Measurements from ENCODE around the gene TRIM9.

TRIM9 gene

GRCh38 chr14:51086044-51086443 is 8.9 kb downstream of the TRIM9 start:
- no peaks in the 10 kb centered on the region for H3K9me3 ChIP-seq (ENCODE audit: insufficient read depth, low read depth, low read length)
- peaks cover 13% of the 10 kb centered on the region for H3K4me1 ChIP-seq (ENCODE audit: insufficient read depth, low read length, poor library complexity, severe bottlenecking)
- no peak for TF ChIP-seq CTCF (conservative IDR thresholded peaks at IDR 0.05; ENCODE audit: low read length)
- no peak for TF ChIP-seq EZH2phosphoT487 (IDR thresholded peaks at IDR 0.05; ENCODE audit: borderline replicate concordance)
- no peak overlapping the region for H3K4me3 ChIP-seq (ENCODE audit: low read length, poor library complexity, severe bottlenecking)
- no peaks in the 10 kb centered on the region; the same call in 1 of the 2 replicates for H3F3A ChIP-seq (ENCODE audit: low read depth)
- H3K27me3 ChIP-seq (ENCODE audit: insufficient read depth, low read length, poor library complexity, severe bottlenecking): no peaks in the 10 kb centered on the region
- no peaks in the 10 kb centered on the region for H3K79me2 ChIP-seq (ENCODE audit: insufficient read depth, low read length)
- H4K20me1 ChIP-seq (ENCODE audit: insufficient read depth, low read length, poor library complexity, severe bottlenecking): no peaks in the 10 kb centered on the region
- H3K4me2 ChIP-seq (ENCODE audit: low read depth, low read length, poor library complexity, severe bottlenecking): no peak overlapping the region
- H2AFZ ChIP-seq (ENCODE audit: low read length): no peak overlapping the region
- H3K9me2 ChIP-seq (replicated peaks; ENCODE audit: low read depth, low read length): no peaks in the 10 kb centered on the region
- no peak overlapping the region for H3K9ac ChIP-seq (ENCODE audit: low read depth, low read length, poor library complexity, severe bottlenecking)
- H3K36me3 ChIP-seq (ENCODE audit: insufficient read depth, low read length): no peaks in the 10 kb centered on the region

GRCh38 chr14:51084962-51085361 is 9.9 kb downstream of the TRIM9 start:
- H4K20me1 ChIP-seq (ENCODE audit: insufficient read depth, low read length, poor library complexity, severe bottlenecking): no peaks in the 10 kb centered on the region

GRCh38 chr14:51084507-51084906 is 10.4 kb downstream of the TRIM9 start:
- Histone ChIP-seq H3K9me2 (replicated peaks; ENCODE audit: low read depth, low read length) (no peaks in the 10 kb centered on the region), H3K9ac (ENCODE audit: low read depth, low read length, poor library complexity, severe bottlenecking) (no peak overlapping the region), H3K27me3 (ENCODE audit: insufficient read depth, low read length, poor library complexity, severe bottlenecking) (no peaks in the 10 kb centered on the region), H3K4me3 (ENCODE audit: low read length, poor library complexity, severe bottlenecking) (no peak overlapping the region), H3F3A (ENCODE audit: low read depth) (no peaks in the 10 kb centered on the region; the same call in 1 of the 2 replicates), H2AFZ (ENCODE audit: low read length) (no peak overlapping the region), H4K20me1 (ENCODE audit: insufficient read depth, low read length, poor library complexity, severe bottlenecking) (no peaks in the 10 kb centered on the region), H3K4me1 (ENCODE audit: insufficient read depth, low read length, poor library complexity, severe bottlenecking) (peaks cover 13% of the 10 kb centered on the region), H3K36me3 (ENCODE audit: insufficient read depth, low read length) (no peaks in the 10 kb centered on the region), H3K4me2 (ENCODE audit: low read depth, low read length, poor library complexity, severe bottlenecking) (no peak overlapping the region), H3K79me2 (ENCODE audit: insufficient read depth, low read length) (no peaks in the 10 kb centered on the region), H3K9me3 (ENCODE audit: insufficient read depth, low read depth, low read length) (no peaks in the 10 kb centered on the region)
- no peak for TF ChIP-seq CTCF (conservative IDR thresholded peaks at IDR 0.05; ENCODE audit: low read length)
- TF ChIP-seq EZH2phosphoT487 (IDR thresholded peaks at IDR 0.05; ENCODE audit: borderline replicate concordance): no peak

More at GRCh38 chr14:51084962-51085361, 9.9 kb downstream of the TRIM9 start:
- H3K27me3 ChIP-seq (ENCODE audit: insufficient read depth, low read length, poor library complexity, severe bottlenecking): no peaks in the 10 kb centered on the region
- H3K4me2 ChIP-seq (ENCODE audit: low read depth, low read length, poor library complexity, severe bottlenecking): no peak overlapping the region
- H2AFZ ChIP-seq (ENCODE audit: low read length): no peak overlapping the region
- H3K9me2 ChIP-seq (replicated peaks; ENCODE audit: low read depth, low read length): no peaks in the 10 kb centered on the region
- H3K9me3 ChIP-seq (ENCODE audit: insufficient read depth, low read depth, low read length): no peaks in the 10 kb centered on the region
- no peaks in the 10 kb centered on the region for H3K36me3 ChIP-seq (ENCODE audit: insufficient read depth, low read length)
- H3K4me3 ChIP-seq (ENCODE audit: low read length, poor library complexity, severe bottlenecking): no peak overlapping the region
- H3F3A ChIP-seq (ENCODE audit: low read depth): no peaks in the 10 kb centered on the region; the same call in 1 of the 2 replicates
- peaks cover 13% of the 10 kb centered on the region for H3K4me1 ChIP-seq (ENCODE audit: insufficient read depth, low read length, poor library complexity, severe bottlenecking)
- TF ChIP-seq EZH2phosphoT487 (IDR thresholded peaks at IDR 0.05; ENCODE audit: borderline replicate concordance): no peak
- TF ChIP-seq CTCF (conservative IDR thresholded peaks at IDR 0.05; ENCODE audit: low read length): no peak
- no peaks in the 10 kb centered on the region for H3K79me2 ChIP-seq (ENCODE audit: insufficient read depth, low read length)
- H3K9ac ChIP-seq (ENCODE audit: low read depth, low read length, poor library complexity, severe bottlenecking): no peak overlapping the region
